Activated B cell treated with CpG ODN at 0.5 μM for 24 hours (primary cell): ENCODE data around the gene ERLEC1. TPM values are rescaled to one million over a fixed set of nuclear protein-coding genes. Genes with fewer than 3 reads are reported as not detected.
"Not testable (repeated sequence)": the region's sequence is repeated elsewhere in the genome, so short reads cannot be mapped to it uniquely, and the experiment has no call there.

Experiments used
- ATAC-seq: fragments of 200-7000 bp; cut with Tn5 transposase; one replicate; pipeline ENCODE4 v1.10.0; 2021; ENCODE audit warnings: low read depth, mild to moderate bottlenecking, moderate library complexity
- CTCF ChIA-PET: fragments of 350-600 bp; sonication (Branson Sonifier 250); formaldehyde crosslinking; loops from one replicate; lab custom pipeline; 2021; ENCODE audit warnings: antibody characterized with exemption; lab: Charles Lee
- POLR2A ChIA-PET: fragments of 350-600 bp; sonication (Branson Sonifier 250); formaldehyde crosslinking; loops from one replicate; lab custom pipeline; 2021; ENCODE audit warnings: antibody characterized with exemption; lab: Charles Lee
- DNase-seq: peaks from one replicate; pipeline ENCODE4 v3.0.0; 2022
- H3K27ac Mint-ChIP-seq: one replicate; pipeline ENCODE4 v1.8.0; 2020; ENCODE audit warnings: mixed read lengths
- H3K27me3 Mint-ChIP-seq: one replicate; pipeline ENCODE4 v1.8.0; 2021; ENCODE audit warnings: mixed read lengths
- H3K36me3 Mint-ChIP-seq: one replicate; pipeline ENCODE4 v1.8.0; 2021; ENCODE audit warnings: low read depth, mixed read lengths
- H3K4me1 Mint-ChIP-seq: one replicate; pipeline ENCODE4 v1.8.0; 2021; ENCODE audit warnings: mixed read lengths
- H3K4me3 Mint-ChIP-seq: one replicate; pipeline ENCODE4 v1.8.0; 2020; ENCODE audit warnings: mild to moderate bottlenecking, mixed read lengths
- H3K9me3 Mint-ChIP-seq: one replicate; pipeline ENCODE4 v1.8.0; 2020; ENCODE audit warnings: mixed read lengths
- intact Hi-C: fragments of 100-400 bp; cut with micrococcal nuclease; formaldehyde crosslinking; loops from one replicate; pipeline ENCODE4 v1.15.1; 2024
- total RNA-seq: library from RNA; stranded (reverse); gene quantifications from 2 replicates; pipeline ENCODE4 v1.2.3, GENCODE V29; 2022
- TF ChIP-seq, protein P1 (sequence below): fragments of 200-600 bp; IDR thresholded peaks from one replicate; pipeline ENCODE4 v1.8.0; 2022; ENCODE audit warnings: antibody characterized with exemption, mild to moderate bottlenecking

Gene ERLEC1
- total RNA-seq, 1 donor from 2014 or later = 16.8 TPM

DNA sequence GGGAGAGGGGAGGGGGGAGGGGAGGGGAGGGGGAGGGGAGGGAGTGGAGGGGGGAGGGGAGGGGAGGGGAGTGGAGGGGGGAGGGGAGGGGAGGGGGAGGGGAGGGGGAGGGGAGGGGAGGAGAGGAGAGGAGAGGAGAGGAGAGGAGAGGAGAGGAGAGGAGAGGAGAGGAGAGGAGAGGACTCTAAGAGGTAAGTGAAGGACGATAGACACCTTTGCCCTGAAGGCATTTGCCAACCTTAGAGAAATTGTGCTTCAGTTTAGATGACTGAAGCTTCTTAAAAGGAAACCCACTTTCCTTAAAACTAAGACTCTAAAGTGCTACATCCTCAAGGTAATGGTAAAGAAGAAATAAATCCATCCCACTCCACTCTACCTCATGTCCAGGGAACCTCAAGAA lies 53.7 kb downstream of the ERLEC1 start:
- H3K4me1 Mint-ChIP-seq = peaks cover 2% of the 10 kb centered on the region
- peaks cover 3% of the 10 kb centered on the region for H3K36me3 Mint-ChIP-seq
- DNase-seq (no peak), ATAC-seq (no peak)
- POLR2A ChIA-PET = no interaction called here
- no peak overlapping the region for H3K27ac Mint-ChIP-seq
- intact Hi-C loops = no loop called here
- no peaks in the 10 kb centered on the region for H3K27me3 Mint-ChIP-seq
- CTCF ChIA-PET = no interaction called here
- TF ChIP-seq, protein P1, sequence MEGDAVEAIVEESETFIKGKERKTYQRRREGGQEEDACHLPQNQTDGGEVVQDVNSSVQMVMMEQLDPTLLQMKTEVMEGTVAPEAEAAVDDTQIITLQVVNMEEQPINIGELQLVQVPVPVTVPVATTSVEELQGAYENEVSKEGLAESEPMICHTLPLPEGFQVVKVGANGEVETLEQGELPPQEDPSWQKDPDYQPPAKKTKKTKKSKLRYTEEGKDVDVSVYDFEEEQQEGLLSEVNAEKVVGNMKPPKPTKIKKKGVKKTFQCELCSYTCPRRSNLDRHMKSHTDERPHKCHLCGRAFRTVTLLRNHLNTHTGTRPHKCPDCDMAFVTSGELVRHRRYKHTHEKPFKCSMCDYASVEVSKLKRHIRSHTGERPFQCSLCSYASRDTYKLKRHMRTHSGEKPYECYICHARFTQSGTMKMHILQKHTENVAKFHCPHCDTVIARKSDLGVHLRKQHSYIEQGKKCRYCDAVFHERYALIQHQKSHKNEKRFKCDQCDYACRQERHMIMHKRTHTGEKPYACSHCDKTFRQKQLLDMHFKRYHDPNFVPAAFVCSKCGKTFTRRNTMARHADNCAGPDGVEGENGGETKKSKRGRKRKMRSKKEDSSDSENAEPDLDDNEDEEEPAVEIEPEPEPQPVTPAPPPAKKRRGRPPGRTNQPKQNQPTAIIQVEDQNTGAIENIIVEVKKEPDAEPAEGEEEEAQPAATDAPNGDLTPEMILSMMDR = no peak
- H3K9me3 Mint-ChIP-seq = no peaks in the 10 kb centered on the region
- H3K4me3 Mint-ChIP-seq = no peak overlapping the region

GRCh38 chr2:53841651-53842050 lies 54.8 kb downstream of the ERLEC1 start:
- H3K4me1 Mint-ChIP-seq, intact Hi-C loops, H3K9me3 Mint-ChIP-seq, DNase-seq, H3K27ac Mint-ChIP-seq, H3K36me3 Mint-ChIP-seq, CTCF ChIA-PET, ATAC-seq, POLR2A ChIA-PET, H3K4me3 Mint-ChIP-seq, H3K27me3 Mint-ChIP-seq: not testable (repeated sequence)

DNA sequence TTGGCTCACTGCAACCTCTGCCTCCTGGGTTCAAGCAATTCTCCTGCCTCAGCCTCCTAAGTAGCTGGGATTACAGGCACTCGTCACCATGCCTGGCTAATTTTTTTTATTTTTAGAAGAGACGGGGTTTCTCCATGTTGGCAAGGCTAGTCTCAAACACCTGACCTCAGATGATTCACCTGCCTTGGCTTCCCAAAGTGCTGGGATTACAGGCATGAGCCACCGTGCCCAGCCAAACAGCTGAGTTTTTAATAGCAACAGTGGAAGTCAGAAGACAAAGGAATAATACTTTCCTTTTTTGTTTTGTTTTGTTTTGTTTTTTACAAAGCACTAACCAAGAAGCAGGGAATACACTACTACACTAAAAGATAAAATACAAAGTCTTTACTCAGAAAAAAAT lies 56.0 kb downstream of the ERLEC1 start:
- ChIA-PET POLR2A (no interaction called here), CTCF (no interaction called here)
- TF ChIP-seq, protein P1 = no peak
- Mint-ChIP-seq H3K4me3 (no peak overlapping the region), H3K27ac (no peak overlapping the region), H3K27me3 (no peaks in the 10 kb centered on the region), H3K9me3 (no peaks in the 10 kb centered on the region), H3K4me1 (no peaks in the 10 kb centered on the region), H3K36me3 (no peaks in the 10 kb centered on the region)
- no peak for DNase-seq
- no peak for ATAC-seq
- intact Hi-C loops = no loop called here

- POLR2A ChIA-PET = no interaction called here
- TF ChIP-seq, protein P1 = no peak
- DNase-seq (no peak), ATAC-seq (no peak)
- Mint-ChIP-seq H3K4me1 (no peaks in the 10 kb centered on the region), H3K9me3 (no peaks in the 10 kb centered on the region), H3K4me3 (no peak overlapping the region), H3K27ac (no peak overlapping the region), H3K36me3 (no peaks in the 10 kb centered on the region), H3K27me3 (no peaks in the 10 kb centered on the region)
- CTCF ChIA-PET = no interaction called here
- intact Hi-C loops = no loop called here
Measured at GRCh38 chr2:53843595-53843994, 56.8 kb downstream of the ERLEC1 start.

GRCh38 chr2:53848062-53848461 lies 61.2 kb downstream of the ERLEC1 start:
- Mint-ChIP-seq H3K27me3 (no peaks in the 10 kb centered on the region), H3K4me1 (no peaks in the 10 kb centered on the region), H3K9me3 (no peaks in the 10 kb centered on the region), H3K36me3 (peaks cover 8% of the 10 kb centered on the region), H3K27ac (no peak overlapping the region), H3K4me3 (no peak overlapping the region)
- POLR2A ChIA-PET = no interaction called here
- ATAC-seq (no peak), DNase-seq (no peak)
- intact Hi-C loops = no loop called here
- TF ChIP-seq, protein P1 = no peak
- CTCF ChIA-PET = no interaction called here

DNA sequence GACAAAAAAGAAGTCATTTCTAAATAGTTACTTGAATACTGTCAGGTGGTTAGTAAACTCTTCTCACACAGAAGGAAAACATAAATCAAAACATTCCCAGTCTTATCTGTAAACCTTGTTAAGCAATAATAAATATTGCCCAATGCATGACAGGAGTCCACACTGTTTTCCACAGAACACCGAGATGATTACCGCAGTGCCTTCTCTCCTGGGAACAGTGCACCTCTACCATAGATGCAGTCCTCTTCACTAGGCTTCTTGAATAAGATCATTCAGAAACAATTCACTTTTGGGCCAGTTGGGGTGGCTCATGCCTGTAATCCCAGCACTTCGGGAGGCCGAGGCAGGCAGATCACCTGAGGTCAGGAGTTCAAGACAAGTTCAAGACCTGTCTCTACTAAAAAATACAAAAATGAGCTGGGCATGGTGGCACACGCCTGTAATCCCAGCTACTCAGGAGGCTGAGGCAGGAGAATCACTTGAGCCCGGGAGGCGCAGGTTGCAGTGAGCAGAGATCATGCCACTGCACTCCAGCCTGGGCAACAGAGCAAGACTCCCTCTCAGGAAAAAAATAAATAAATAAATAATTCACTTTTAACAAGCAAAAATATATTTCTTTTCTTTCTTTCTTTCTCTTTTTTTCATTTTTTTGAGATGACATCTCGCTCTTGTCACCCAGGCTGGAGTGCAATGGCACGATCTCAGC lies 64.4 kb downstream of the ERLEC1 start:
- CTCF ChIA-PET, H3K27ac Mint-ChIP-seq, POLR2A ChIA-PET, H3K27me3 Mint-ChIP-seq, H3K9me3 Mint-ChIP-seq, H3K4me3 Mint-ChIP-seq, H3K4me1 Mint-ChIP-seq, intact Hi-C loops, ATAC-seq, DNase-seq: not testable (repeated sequence)
- peaks cover 27% of the 10 kb centered on the region for H3K36me3 Mint-ChIP-seq
